Activated T-helper 1 cell treated with anti-CD3 and anti-CD28 coated beads, Interleukin-12 subunit alpha, Interleukin-12 subunit beta, Interleukin-2, Interleukin-4 antibody, amounts not matched to agents 30 ng/mL and 10 ng/mL and 1 ng/mL, durations not matched to agents 14 hours and 24 hours and 36 hours (primary cell): ENCODE data around the gene SLC6A9. TPM values are rescaled to one million over a fixed set of nuclear protein-coding genes. Genes with fewer than 3 reads are reported as not detected.

Experiments used
- DNase-seq: peaks from one replicate; pipeline ENCODE4 v3.0.0; 2021; ENCODE audit warnings: low spot score
- H3K27ac Mint-ChIP-seq: one replicate; pipeline ENCODE4 v1.8.0; 2021; ENCODE audit warnings: mild to moderate bottlenecking, mixed read lengths
- H3K27me3 Mint-ChIP-seq: one replicate; pipeline ENCODE4 v1.8.0; 2022; ENCODE audit warnings: mild to moderate bottlenecking, moderate library complexity, mixed read lengths; ENCODE audit not compliant: insufficient read depth
- H3K36me3 Mint-ChIP-seq: one replicate; pipeline ENCODE4 v1.8.0; 2021; ENCODE audit warnings: low read depth, mixed read lengths
- H3K4me1 Mint-ChIP-seq: one replicate; pipeline ENCODE4 v1.8.0; 2021; ENCODE audit warnings: low read depth, mixed read lengths
- H3K4me3 Mint-ChIP-seq: one replicate; pipeline ENCODE4 v1.8.0; 2021; ENCODE audit warnings: mild to moderate bottlenecking, moderate library complexity, mixed read lengths
- H3K9me3 Mint-ChIP-seq: one replicate; pipeline ENCODE4 v1.8.0; 2021; ENCODE audit warnings: mixed read lengths
- intact Hi-C: fragments of 100-400 bp; cut with micrococcal nuclease; formaldehyde crosslinking; loops from one replicate; pipeline ENCODE4 v1.15.1; 2024
- total RNA-seq: library from RNA; stranded (reverse); gene quantifications from 2 replicates; pipeline ENCODE4 v1.2.3, GENCODE V29; 2022

Gene SLC6A9
- total RNA-seq, 1 donor from 2014 or later: 7.0 TPM

DNA sequence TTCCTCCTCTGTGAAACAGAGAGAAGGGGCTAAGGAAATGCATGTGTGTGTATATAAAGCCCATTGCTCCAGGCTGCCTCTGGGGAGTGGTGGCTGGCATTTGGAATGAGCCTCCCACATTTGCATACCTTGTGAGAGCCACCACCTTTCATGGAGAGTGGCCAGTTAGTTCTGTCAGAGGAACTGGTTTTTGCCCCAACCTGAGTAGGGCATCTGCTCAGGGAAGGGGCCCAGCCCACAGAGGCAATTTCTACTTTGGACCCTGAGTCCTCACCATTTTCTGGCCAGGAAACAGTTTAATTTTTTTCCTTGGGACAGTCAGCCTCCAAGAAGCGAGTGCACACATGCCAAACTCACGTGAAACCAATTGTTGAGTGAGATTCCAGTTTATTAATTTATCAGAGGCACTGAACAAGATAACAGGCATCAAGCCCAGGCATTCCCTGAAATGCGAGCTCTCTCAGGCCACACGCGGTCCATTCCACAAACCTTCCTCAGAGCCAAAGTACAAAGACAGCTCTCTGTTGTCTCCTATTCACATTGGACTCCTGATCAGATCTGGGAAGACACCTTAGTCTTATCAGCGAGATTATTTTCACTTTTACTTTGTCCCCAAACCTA lies 1.0 kb upstream of the SLC6A9 start:
- Mint-ChIP-seq H3K36me3 (peaks cover 2% of the 10 kb centered on the region), H3K4me1 (peaks cover 30% of the 10 kb centered on the region), H3K27ac (no peak overlapping the region), H3K4me3 (peak overlapping the region; percentile 87), H3K9me3 (no peaks in the 10 kb centered on the region), H3K27me3 (peaks cover 2% of the 10 kb centered on the region)
- no peak for DNase-seq
- intact Hi-C loops: loop anchor here (5.0 kb wide), 1 partner anchor 980 kb away; the partner anchor contains the start of genes HECTD3 and UROD

DNA sequence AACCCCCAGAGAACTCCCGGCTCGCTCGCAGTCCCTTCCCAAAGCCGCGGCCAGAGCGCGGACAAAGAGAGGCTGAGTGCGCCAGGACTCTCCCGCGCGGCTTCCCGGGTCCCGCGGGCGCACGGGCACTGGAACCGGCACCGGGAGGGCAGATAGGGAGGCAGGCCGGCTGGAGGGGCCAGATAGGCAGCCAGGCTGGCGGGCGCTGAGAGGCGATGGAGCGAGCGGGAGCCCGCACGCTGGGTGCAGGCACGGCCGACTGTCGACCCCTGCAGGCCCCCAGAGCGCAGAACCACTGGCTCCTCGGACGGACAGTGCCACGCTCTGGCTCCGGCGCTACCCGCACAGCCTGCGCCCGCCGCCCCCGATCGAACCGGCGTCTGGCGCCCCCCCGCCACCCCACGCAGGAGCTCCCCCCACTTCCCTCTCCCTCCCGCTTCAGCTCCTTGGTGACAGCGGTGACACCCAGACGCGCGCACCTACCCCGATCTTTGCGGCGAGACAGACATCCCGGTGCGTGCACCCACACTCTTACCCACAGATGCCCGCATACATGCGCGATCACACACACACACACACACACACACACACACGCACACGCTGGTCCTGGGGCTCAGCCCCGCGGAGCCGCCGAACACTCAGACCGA lies 534 bp downstream of the SLC6A9 start:
- Mint-ChIP-seq H3K36me3 (peaks cover 2% of the 10 kb centered on the region), H3K4me3 (peak overlapping the region; percentile 87), H3K27me3 (peaks cover 2% of the 10 kb centered on the region), H3K27ac (peak overlapping the region; percentile 64), H3K4me1 (peaks cover 30% of the 10 kb centered on the region), H3K9me3 (no peaks in the 10 kb centered on the region)
- intact Hi-C loops: loop anchor here (1.0 to 5.0 kb wide), 9 partner anchors 39 to 982 kb away; partner anchors contain the start of genes ARMH1, ATP6V0B, CCDC24 and CFAP57
- peak; percentile 34 for DNase-seq

DNA sequence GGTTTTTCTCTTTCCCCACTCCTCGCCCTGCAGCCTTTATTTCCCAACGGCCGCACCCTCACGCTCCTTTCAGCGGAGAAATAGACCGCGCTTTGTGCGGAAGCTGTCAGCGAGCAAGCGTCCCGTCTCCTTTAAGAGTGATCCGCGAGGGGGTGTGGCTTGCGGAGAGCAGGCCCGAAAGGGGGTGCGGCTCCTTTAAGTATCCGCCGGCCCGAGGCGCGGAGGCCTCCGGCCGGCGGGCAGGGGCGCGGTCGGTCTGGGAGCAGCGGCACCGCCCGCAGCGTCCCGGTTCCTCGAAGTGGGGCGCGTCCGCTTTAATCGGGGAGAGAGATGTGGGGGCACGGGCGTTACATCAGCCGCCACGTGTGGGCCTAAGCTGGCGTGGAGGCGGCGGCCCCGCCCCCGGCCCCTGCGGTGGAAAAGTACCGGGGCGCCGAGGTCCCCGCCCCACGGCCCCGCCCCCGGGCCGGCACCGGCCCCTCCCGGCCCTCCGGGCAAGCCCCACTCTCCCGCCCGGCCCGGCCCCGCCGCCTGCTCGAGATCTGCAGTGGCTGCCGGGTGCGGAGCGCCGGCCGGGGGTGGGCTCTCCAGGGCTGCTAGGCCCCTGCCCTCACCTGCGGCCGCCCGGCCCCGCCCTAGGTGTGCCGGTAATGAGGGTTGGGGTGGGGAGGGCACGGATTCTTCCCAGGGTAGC lies 1.2 kb downstream of the SLC6A9 start:
- peak; percentile 86 for DNase-seq
- Mint-ChIP-seq H3K4me3 (peak overlapping the region; percentile 90), H3K27ac (peak overlapping the region; percentile 92), H3K9me3 (no peaks in the 10 kb centered on the region), H3K4me1 (peaks cover 30% of the 10 kb centered on the region), H3K27me3 (peaks cover 2% of the 10 kb centered on the region), H3K36me3 (peaks cover 2% of the 10 kb centered on the region)
- intact Hi-C loops: loop anchor here (1.0 to 5.0 kb wide), 9 partner anchors 39 to 982 kb away; partner anchors contain the start of genes ARMH1, ATP6V0B, CCDC24 and CFAP57

DNA sequence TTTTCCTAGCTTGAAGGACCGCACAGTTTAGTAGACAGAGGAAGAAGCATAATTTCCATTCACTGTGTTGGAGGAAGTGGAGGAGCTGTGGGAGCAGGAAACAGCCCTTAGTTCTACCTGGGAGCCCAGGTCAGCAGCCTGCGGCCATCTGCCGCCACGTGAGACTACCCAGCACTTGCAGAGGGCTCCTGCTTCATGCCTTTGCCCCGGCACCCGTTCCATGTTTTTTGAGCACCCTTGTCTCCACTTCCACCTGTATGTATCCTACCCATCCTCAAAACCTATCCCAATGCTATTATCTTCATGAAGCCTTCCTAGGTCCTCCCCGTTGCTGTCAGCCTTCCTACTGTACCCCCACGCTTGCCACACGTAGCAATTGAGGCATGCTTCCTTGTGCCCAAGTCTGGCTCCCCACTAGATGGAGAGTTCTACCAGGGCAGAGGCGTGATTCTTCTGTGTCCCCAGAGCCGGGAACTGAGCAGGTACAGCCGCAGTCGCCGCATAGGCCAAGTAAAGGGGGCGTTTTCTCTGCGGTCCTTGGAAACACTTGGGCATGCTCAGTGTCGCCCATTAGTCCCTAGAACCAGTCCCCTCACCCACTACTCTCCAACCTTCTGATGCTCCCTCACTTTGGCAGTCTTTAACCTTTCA lies 1.9 kb downstream of the SLC6A9 start:
- Mint-ChIP-seq H3K9me3 (no peaks in the 10 kb centered on the region), H3K27ac (peak overlapping the region; percentile 92), H3K36me3 (peaks cover 2% of the 10 kb centered on the region), H3K27me3 (peaks cover 2% of the 10 kb centered on the region), H3K4me3 (peak overlapping the region; percentile 90), H3K4me1 (peaks cover 30% of the 10 kb centered on the region)
- no peak for DNase-seq
- intact Hi-C loops: no loop called here

DNA sequence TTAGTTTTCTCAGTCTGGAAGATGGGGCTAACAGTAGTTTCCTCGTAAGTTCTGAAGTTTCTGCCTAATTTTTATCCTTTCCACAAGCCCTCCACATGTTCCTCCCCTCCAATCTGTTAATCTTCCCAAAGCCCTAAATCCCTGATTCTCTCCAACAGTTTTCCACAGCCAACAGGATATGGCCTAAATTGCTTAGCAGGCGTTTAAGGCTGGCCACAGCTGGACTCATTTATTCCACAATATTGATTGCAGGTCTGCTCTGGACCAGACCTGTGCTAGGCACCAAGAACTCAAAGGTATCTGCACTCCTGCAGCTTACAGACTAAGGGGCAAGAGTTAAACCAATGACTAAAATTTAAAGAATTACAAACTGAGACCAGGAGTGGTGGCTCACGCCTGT lies 3.9 kb downstream of the SLC6A9 start:
- Mint-ChIP-seq H3K27ac (no peak overlapping the region), H3K36me3 (peaks cover 3% of the 10 kb centered on the region), H3K4me3 (no peak overlapping the region), H3K4me1 (peaks cover 21% of the 10 kb centered on the region), H3K27me3 (peaks cover 2% of the 10 kb centered on the region), H3K9me3 (no peaks in the 10 kb centered on the region)
- intact Hi-C loops: no loop called here
- DNase-seq: no peak

DNA sequence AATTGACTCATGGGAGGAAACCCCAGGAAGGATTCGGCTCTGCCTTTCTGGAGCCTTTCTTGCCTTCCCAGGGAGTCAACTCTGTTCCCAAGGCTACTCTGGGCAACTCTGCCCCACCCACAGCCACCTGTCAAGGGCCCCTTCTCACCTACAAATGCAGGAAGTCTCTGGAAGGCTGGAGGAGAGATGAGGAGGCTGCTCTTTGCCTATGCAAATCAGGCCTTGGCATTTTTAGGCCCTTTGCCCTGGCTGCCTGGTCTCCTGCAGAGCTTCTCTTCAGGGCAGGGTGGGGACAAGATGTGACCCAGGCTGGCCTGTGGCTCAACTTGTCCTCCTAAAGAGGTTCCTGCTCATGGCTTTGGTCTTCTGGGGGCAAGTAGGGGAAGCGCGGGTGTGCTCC lies 5.4 kb downstream of the SLC6A9 start:
- intact Hi-C loops: no loop called here
- H3K27me3 Mint-ChIP-seq: peaks cover 2% of the 10 kb centered on the region
- H3K36me3 Mint-ChIP-seq: peaks cover 3% of the 10 kb centered on the region
- no peak overlapping the region for H3K4me3 Mint-ChIP-seq
- H3K4me1 Mint-ChIP-seq: peaks cover 16% of the 10 kb centered on the region
- no peak overlapping the region for H3K27ac Mint-ChIP-seq
- H3K9me3 Mint-ChIP-seq: no peaks in the 10 kb centered on the region
- DNase-seq: no peak

DNA sequence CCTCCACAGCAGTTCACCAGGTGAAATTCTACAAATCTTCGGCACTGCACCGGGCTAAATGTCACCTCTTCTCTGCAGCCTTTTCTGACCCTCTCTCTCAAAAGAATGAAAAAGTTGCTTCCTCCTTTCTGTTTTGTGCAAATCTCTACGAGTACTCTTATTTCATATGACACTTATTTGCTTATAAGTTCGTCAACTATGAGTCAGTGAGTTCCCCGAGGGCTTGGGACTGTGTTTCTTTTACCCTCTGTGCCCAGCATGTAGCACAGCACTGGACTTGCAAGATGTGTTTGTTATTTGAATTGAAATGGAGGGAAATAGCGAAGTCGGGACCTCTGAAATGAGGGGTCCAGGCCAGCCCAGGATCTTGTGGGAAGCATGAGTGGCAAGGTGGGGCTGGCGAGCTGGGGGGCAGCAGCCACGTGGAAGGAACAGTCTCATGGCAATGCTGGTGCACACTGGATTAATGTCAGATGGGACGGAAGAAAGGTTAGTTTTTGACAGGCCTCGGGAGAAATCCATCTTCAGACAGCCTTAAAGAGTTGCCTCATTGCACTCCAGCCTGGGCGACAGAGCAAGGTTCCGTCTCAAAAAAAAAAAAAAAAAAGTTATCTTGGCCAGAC lies 6.2 kb downstream of the SLC6A9 start:
- peaks cover 2% of the 10 kb centered on the region for H3K27me3 Mint-ChIP-seq
- H3K36me3 Mint-ChIP-seq: peaks cover 3% of the 10 kb centered on the region
- intact Hi-C loops: no loop called here
- H3K4me1 Mint-ChIP-seq: peaks cover 16% of the 10 kb centered on the region
- H3K4me3 Mint-ChIP-seq: no peak overlapping the region
- no peak for DNase-seq
- H3K9me3 Mint-ChIP-seq: no peaks in the 10 kb centered on the region
- H3K27ac Mint-ChIP-seq: no peak overlapping the region

DNA sequence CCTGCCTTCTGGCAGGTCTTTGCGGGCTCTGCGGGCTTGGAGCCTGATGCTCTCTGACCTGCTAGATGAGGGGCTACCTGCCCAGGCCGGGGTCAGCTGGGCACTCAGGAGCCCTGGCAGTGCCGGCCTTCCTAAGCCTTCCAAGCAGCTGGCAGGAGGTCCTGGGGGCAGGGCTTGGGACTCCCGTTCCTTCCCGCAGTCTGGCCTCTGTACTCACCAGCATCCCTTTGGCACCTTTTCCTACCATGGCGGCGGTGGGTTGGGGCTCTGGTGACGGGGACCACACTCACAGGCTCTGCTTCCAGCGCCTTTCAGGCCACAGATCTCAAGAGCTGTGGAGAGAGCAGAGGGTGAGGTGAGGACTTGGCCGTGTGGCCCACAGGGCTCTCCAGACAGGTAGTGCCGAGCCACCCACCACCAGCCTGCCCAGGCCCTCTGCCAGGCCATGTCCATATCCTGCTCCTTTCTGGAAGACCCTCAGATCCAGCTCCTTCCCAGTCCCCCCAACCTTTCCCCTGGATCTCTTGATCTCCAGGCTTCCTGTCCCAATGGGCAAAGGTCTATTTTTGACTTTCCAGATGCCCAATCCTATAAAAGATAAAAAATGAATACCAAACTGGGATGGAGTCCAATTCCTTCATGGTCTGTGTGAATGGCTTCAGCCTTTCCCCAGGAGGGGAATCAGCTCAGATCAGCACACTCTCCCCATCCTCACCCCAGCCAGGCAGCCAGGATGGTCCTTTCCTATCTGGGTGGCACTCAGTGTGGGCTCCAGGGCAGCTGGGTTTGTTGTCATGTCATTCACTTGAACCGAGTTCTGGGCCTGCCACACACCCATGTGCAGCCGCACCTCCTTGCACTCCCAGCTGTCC lies 7.0 kb downstream of the SLC6A9 start:
- no peak overlapping the region for H3K4me3 Mint-ChIP-seq
- peaks cover 3% of the 10 kb centered on the region for H3K36me3 Mint-ChIP-seq
- DNase-seq: no peak
- no peaks in the 10 kb centered on the region for H3K9me3 Mint-ChIP-seq
- peaks cover 9% of the 10 kb centered on the region for H3K4me1 Mint-ChIP-seq
- intact Hi-C loops: no loop called here
- peaks cover 2% of the 10 kb centered on the region for H3K27me3 Mint-ChIP-seq
- H3K27ac Mint-ChIP-seq: no peak overlapping the region

DNA sequence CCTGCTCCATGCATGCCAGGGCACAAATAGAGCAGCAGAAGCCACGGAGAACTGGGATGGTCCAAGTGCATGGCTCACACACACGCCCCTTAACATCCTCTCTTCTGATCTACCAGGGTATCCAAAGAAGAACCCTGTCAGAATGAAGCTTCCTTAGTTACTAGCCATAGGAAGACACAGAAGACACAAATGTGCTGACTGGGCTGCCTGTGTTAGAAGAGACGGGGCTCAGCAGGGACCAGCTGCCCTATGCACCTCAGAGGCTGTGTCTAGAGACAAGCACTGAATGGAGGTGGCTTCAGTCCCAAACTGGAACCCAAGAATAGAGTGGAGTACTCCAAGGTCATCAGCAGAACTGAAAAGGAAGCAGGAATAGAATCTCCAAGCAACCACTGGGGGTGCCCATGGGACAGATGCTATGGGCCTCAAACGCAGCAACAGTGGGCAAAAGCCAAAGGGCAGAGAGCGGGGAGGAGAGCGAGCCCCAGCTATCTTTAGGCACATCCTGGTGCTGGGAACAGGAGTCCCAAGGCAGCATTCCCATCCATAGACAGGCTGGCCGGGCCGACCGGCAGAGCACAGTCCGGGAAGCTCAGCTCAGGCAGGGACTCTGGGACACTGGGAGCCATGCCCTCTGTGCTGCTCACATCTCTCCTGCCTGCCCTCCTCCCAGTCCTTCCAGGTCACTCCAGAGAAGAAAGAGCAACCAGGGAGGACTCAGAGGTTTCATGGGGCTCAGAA lies 9.5 kb downstream of the SLC6A9 start:
- H3K36me3 Mint-ChIP-seq: peaks cover 2% of the 10 kb centered on the region
- intact Hi-C loops: no loop called here
- no peaks in the 10 kb centered on the region for H3K27me3 Mint-ChIP-seq
- H3K4me1 Mint-ChIP-seq: no peaks in the 10 kb centered on the region
- H3K9me3 Mint-ChIP-seq: no peaks in the 10 kb centered on the region
- no peak for DNase-seq
- H3K27ac Mint-ChIP-seq: no peak overlapping the region
- H3K4me3 Mint-ChIP-seq: no peak overlapping the region

DNA sequence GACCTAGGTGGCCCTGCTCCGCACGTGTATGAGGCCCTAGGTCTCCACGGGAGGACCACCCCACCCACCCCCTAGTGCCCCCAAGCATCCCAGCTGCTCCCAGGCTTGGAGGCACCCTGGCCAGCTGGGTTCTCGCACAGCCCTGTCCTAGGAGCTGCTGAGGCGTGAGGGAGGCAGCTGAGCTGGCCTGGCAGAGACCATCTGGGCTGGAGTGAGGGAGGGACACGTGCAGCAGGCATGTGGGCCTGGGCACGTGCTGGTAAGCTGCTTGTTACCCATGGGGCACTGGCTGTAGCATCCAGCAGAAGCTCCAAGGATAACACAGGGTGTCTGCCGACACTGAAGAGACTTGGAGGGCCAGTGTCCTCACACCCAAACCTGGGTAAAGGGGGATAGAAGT lies 10.1 kb downstream of the SLC6A9 start:
- Mint-ChIP-seq H3K4me3 (no peak overlapping the region), H3K27me3 (no peaks in the 10 kb centered on the region), H3K4me1 (no peaks in the 10 kb centered on the region), H3K27ac (no peak overlapping the region), H3K36me3 (peaks cover 2% of the 10 kb centered on the region), H3K9me3 (no peaks in the 10 kb centered on the region)
- intact Hi-C loops: no loop called here
- no peak for DNase-seq

DNA sequence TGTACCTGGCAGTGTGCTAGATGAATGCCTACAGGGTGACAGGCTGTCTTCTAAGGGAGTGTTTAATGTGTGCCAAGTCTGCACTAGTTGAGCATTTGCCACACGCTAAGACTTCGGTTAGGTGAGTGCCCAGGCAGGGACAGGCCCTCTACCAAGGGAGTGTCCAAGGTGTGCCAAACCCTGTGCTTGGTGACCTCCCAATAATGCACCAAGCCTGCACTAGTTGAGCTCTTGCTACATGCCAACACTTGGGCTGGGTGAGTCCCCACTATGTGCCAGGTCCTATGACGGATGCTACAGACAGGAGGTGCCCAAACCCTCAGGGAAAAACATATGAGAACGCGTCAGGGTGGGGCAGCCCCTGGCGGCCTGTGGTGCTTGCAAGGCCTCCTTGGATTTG lies 10.8 kb downstream of the SLC6A9 start:
- H3K4me1 Mint-ChIP-seq: no peaks in the 10 kb centered on the region

More for the DNA sequence above, 10.8 kb downstream of the SLC6A9 start:
- H3K27me3 Mint-ChIP-seq: peaks cover under 1% of the 10 kb centered on the region
- no peaks in the 10 kb centered on the region for H3K9me3 Mint-ChIP-seq
- DNase-seq: no peak
- no peak overlapping the region for H3K4me3 Mint-ChIP-seq
- H3K36me3 Mint-ChIP-seq: peaks cover 2% of the 10 kb centered on the region
- no peak overlapping the region for H3K27ac Mint-ChIP-seq
- intact Hi-C loops: no loop called here
